ENCODE data around the gene NFASC.

DNA sequence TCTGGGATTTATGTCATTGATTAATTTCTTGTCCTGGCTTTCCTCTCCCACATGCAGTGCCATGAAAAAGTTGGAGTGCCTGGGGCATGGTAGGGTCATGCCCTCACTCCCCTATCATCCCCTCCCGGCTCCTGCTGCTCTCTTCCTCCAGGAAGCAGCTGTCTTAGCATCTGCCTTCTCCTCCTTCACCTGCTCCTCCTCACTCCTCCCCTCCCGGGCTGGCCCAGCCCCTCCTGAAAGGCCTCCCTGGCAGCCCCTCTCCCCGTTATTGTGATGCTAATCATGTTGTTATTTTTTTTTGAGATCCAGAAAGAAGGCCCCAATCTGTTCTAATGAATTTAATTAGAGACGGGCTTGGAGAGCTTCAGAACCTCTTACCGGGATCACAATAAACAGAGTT is 36.3 kb upstream of the NFASC start:
- TF ChIP-seq FOXM1 (IDR thresholded peaks at IDR 0.05; ENCODE audit: borderline replicate concordance, low read depth), result no peak
- no peak for TF ChIP-seq TCF12 (IDR thresholded peaks at IDR 0.05; ENCODE audit: low read depth)
- TF ChIP-seq RAD21 (IDR thresholded peaks at IDR 0.05; ENCODE audit: low read depth), result no peak

All from Ishikawa (cell line).